ENCODE measurements around the gene GDF2.

DNA sequence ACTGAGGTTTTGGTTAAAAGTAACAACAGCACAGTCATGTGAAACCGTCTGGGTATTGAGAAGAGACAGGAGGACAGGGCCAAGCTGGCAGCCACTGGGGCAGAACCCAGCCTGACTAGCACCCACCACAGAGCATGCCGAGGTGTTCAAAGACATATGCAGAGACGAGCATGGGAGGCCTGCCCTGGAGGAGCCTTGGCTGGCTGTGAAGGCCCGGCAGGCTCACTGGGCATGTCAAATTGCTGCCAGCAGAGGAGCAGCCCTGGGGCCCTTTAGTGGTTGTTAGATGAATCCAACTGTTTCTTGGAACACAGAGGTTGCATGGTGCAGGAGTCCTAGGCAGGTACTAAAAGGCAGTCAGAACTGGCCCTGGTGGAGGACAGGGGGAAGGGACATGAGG, 5.0 kb upstream of the GDF2 start:
- TF ChIP-seq, protein P1, sequence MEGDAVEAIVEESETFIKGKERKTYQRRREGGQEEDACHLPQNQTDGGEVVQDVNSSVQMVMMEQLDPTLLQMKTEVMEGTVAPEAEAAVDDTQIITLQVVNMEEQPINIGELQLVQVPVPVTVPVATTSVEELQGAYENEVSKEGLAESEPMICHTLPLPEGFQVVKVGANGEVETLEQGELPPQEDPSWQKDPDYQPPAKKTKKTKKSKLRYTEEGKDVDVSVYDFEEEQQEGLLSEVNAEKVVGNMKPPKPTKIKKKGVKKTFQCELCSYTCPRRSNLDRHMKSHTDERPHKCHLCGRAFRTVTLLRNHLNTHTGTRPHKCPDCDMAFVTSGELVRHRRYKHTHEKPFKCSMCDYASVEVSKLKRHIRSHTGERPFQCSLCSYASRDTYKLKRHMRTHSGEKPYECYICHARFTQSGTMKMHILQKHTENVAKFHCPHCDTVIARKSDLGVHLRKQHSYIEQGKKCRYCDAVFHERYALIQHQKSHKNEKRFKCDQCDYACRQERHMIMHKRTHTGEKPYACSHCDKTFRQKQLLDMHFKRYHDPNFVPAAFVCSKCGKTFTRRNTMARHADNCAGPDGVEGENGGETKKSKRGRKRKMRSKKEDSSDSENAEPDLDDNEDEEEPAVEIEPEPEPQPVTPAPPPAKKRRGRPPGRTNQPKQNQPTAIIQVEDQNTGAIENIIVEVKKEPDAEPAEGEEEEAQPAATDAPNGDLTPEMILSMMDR (IDR thresholded peaks at IDR 0.05; ENCODE audit: insufficient read depth, low read length): no peak
- TF ChIP-seq POLR2AphosphoS5 (IDR thresholded peaks at IDR 0.05; ENCODE audit: low read depth) (no peak), GABPA (IDR thresholded peaks at IDR 0.05; ENCODE audit: low read depth) (no peak), SPI1 (IDR thresholded peaks at IDR 0.05; ENCODE audit: borderline replicate concordance, low read depth) (no peak)
- TF ChIP-seq, protein P2, sequence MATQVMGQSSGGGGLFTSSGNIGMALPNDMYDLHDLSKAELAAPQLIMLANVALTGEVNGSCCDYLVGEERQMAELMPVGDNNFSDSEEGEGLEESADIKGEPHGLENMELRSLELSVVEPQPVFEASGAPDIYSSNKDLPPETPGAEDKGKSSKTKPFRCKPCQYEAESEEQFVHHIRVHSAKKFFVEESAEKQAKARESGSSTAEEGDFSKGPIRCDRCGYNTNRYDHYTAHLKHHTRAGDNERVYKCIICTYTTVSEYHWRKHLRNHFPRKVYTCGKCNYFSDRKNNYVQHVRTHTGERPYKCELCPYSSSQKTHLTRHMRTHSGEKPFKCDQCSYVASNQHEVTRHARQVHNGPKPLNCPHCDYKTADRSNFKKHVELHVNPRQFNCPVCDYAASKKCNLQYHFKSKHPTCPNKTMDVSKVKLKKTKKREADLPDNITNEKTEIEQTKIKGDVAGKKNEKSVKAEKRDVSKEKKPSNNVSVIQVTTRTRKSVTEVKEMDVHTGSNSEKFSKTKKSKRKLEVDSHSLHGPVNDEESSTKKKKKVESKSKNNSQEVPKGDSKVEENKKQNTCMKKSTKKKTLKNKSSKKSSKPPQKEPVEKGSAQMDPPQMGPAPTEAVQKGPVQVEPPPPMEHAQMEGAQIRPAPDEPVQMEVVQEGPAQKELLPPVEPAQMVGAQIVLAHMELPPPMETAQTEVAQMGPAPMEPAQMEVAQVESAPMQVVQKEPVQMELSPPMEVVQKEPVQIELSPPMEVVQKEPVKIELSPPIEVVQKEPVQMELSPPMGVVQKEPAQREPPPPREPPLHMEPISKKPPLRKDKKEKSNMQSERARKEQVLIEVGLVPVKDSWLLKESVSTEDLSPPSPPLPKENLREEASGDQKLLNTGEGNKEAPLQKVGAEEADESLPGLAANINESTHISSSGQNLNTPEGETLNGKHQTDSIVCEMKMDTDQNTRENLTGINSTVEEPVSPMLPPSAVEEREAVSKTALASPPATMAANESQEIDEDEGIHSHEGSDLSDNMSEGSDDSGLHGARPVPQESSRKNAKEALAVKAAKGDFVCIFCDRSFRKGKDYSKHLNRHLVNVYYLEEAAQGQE (IDR thresholded peaks at IDR 0.05; ENCODE audit: insufficient replicate concordance, low read depth): no peak
